ENCODE measurements around the gene NAA80.

NAA80 gene

DNA sequence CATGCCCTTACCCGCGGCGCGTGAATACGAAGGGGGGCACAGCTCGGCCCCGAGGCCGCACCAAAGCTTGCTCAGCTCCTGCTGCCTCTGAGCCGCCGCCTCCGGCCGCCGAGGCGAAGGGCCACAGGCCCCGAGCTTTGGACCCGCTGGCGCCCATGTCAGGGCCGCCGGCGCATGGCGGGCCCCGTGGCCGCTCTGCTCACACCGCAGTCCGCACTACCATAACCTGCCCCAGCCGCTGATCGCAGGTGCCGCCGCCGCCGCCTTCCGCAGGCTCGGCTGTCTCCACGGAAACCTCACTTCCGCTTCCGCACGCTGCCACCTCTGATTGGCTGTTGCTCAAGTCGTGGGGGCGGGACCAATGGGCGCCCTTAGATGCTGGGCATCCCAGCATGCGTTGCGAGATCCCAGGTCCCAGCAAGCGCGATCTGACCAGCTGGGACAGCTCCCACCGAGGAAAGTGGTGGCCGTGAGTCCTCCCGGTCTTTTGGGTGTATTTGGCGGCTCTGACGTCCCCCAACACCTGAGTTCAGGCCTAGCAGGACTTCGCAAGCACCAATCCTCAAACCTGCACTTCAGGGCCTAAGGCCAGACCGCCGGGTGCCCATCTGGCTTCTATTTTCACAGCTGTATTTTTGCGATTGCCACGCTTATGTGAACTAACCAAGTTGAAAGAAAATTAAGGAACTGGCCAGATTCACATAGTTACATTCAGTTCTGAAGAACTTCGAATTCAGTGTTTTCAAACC lies 28.9 kb upstream of the NAA80 start, which contains the start of gene TUSC2:
TUSC2 (minus strand) TSS at position 281 of the 749 bp plus-strand sequence; CDS start at position 157, 124 bp downstream.
- DNase-seq (ENCODE audit: low read depth in 3 of 3): peak; percentile 83 to 91 (median 87)

DNA sequence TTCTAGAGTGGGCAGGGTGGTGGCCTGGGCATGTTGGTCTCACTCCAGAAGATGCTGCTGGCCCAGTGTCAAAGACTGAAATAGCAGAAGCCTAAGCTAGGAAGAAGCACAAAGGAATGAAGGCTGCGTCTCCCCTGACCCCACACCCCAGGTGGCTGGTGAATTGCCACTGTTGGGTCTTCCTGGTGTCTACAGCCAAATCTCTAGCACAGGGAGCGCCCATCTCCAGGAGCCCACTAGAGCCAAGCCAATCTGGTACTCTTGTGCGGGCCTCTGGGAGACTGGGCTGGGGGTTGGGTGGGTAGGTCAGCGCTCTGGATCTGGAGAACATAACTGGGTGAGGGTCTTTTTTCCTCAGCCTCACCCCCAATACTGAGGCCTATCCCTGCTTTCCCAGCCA lies 27.9 kb upstream of the NAA80 start:
- no peak for DNase-seq (ENCODE audit: low read depth in 3 of 3)

DNA sequence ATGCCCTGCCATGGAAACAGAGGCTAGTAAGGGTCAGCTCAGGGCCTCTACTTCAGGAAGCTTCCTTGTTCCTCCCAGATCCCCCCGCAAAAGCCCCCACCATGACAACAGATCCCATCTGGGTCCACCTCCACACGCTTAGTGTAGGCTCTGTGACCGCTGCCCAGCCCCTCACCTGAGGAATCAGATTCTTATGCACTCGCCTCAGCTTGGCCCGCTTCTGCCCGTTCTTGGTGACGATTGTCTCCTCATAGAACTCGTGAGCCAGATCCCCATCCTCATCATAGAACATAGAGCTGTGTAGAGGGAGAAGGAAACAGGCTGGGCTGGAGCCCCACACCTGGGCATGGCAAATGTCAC lies 27.0 kb upstream of the NAA80 start:
- no peak for DNase-seq (ENCODE audit: low read depth in 3 of 3)

- DNase-seq (ENCODE audit: low read depth in 3 of 3): no peak
Measured at GRCh38 chr3:50325497-50326181, 26.4 kb upstream of the NAA80 start.

DNA sequence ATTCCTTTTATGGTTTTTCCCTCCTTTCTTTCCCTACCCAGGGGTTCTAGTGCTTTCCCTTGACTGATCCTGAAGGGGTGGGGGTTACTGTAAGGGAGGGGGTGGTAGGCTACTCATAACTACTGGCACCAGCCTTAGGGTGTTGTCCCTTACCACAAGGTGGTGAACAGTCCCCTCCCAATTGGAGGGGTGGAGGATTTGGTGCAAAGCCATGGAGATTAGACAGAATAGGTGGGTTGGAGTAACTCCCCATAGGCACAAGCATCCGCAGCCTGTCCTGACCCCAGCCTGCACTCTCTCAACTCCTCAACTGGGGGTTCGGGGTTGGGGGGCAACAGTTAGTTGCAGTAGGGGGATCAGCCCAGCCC lies 25.9 kb upstream of the NAA80 start:
- DNase-seq (ENCODE audit: low read depth in 3 of 3): no peak

- DNase-seq (ENCODE audit: low read depth in 3 of 3): no peak
Measured at GRCh38 chr3:50324351-50325112, 25.3 kb upstream of the NAA80 start.

DNA sequence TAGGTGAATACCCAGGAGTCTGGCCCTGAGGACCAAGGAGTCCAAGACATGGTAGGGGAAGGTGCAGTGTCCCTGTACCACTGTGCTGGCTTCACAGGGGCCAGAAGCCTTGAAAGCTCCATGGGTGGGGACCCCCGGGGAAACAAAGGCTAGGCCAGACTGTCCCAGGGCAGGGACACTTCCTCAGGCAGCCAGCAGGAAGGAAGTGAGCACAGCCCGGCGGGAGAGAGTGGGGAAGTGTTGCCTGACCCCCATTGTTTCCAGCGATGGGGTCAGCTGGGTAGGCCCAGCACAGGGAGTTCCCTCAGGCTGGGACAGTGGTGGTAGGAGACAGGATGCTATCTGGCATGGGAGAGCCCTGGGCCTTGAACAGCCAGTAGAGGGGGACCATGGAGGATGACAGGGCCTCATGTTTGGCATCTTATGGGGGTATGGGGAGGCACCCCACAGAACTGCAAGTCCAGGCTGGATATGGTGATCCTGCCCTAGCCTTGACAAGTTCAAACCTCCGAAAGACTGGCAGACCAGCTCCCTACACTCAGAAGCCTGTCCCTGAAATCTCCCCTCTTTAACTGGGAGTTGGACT lies 24.5 kb upstream of the NAA80 start:
- no peak for DNase-seq (ENCODE audit: low read depth in 3 of 3)

DNA sequence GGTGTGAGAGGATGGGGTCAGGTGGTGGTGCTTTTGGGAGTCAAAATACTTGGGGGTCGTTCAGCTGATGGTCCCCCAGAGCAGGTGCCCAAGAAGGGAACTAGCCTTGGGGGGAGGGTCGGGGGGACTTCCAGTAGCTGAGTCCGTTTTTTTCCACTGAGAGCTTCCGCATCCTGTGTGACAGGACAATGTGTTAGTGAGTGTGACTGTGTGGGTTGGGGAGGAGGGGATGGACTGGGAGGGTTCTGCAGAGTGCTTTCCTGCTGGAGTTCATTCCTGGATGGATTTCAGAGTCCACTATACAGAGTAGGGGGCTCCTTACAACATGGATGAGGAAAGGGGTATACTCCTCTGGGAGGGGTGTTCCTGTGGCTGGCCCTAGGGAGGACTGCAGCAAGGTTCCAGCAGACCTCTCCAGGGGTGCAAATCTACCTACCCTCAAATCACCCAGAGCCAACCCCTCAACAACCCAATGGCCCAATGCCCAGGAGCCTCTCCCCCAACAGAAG lies 23.9 kb upstream of the NAA80 start:
- DNase-seq (ENCODE audit: low read depth in 3 of 3): no peak

DNA sequence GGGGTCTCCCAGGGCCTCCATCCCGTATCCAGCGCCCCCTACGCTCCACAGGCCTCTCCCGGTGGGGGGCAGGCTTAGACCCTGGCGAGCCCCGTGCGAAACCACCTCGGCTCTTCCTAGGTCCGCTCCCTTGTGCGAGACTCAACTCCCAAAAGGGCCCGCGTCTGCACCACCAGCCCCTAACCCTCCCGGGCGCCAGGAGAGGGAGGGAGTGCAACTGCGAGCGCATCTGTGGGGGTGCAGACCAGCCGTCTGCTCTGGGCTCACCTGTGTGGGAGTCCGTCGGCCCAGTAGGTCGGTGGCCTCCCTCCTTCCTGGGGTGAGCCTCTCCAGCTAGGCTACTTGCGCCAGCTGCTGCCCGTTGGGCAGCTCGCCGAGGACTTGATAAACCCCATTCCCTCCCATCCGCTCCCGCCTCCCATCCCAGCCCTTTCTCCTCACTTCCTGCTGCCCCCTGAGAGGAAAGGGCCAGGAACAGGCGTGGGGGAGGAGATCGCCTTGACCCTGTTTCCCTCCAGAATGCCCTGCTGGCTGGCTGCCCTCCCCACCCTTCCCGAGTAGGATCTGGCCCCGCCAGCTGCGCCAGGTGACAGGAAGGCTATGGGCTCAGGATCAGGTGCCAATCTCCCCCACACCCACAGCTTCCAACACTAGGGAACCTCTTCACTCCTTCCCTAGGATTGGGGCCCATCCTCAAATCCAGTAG lies 23.3 kb upstream of the NAA80 start, which contains the start of gene HYAL2:
HYAL2 (minus strand) TSS at position 360 of the 706 bp plus-strand sequence. CDS start 2,256 bp downstream, outside the sequence.
- DNase-seq (ENCODE audit: low read depth in 3 of 3): no peak

- no peak for DNase-seq (ENCODE audit: low read depth in 3 of 3)
Measured at GRCh38 chr3:50322115-50322385, 22.8 kb upstream of the NAA80 start.

GRCh38 chr3:50321336-50322114 lies 22.3 kb upstream of the NAA80 start:
- peak; percentile 69 to 84 (median 70) for DNase-seq (ENCODE audit: low read depth in 3 of 3)

GRCh38 chr3:50320853-50321335 lies 21.7 kb upstream of the NAA80 start:
- DNase-seq (ENCODE audit: low read depth in 3 of 3): peak in 2 of 3 experiments; percentile 43 to 54

- no peak for DNase-seq (ENCODE audit: low read depth in 3 of 3)
Measured at GRCh38 chr3:50319894-50320625, 20.9 kb upstream of the NAA80 start.

GRCh38 chr3:50319181-50319893 lies 20.1 kb upstream of the NAA80 start:
- no peak for DNase-seq (ENCODE audit: low read depth in 3 of 3)

GRCh38 chr3:50318615-50319014 lies 19.4 kb upstream of the NAA80 start:
- DNase-seq (ENCODE audit: low read depth in 3 of 3): no peak

- DNase-seq (ENCODE audit: low read depth in 3 of 3): no peak
Measured at GRCh38 chr3:50318163-50318562, 19.0 kb upstream of the NAA80 start.

- no peak for DNase-seq (ENCODE audit: low read depth in 3 of 3)
Measured at GRCh38 chr3:50317300-50317699, 18.1 kb upstream of the NAA80 start.

- peak in 1 of 3 experiments; percentile 62 for DNase-seq (ENCODE audit: low read depth in 3 of 3)
Measured at GRCh38 chr3:50316657-50317242, 17.5 kb upstream of the NAA80 start.

DNA sequence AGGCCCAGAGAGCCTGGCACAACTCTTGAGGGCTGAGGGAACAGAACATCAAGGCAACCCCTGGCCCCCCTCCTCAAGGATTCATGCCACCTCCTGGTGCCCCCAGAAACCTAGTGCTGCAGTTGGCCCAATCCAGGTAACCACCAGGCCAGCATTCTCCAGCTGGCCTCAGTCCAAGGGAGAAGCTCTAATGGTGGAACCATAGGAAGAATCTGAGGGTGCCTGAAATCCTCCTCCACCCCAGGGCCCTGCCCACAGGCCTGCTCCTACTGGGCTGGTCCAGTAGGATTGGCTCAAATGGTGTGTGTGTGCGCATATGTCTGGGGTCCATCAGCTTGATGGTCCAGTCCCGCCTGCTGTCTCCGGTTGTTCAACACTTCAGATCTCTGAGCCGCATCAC lies 15.6 kb upstream of the NAA80 start:
- no peak for DNase-seq (ENCODE audit: low read depth in 3 of 3)

Data from stimulated activated CD4-positive, alpha-beta T cell treated with anti-CD3 and anti-CD28 coated beads, TNF-alpha, amount 100 ng/mL, for 4 hours (primary cell).